GM12891 (cell line): ENCODE data around the gene TRIM16.
"Not testable (repeated sequence)": the region's sequence is repeated elsewhere in the genome, so short reads cannot be mapped to it uniquely, and the experiment has no call there.

Source experiments
- POLR2A ChIP-seq: IDR thresholded peaks from 2 replicates; pipeline ENCODE4 v1.6.1; 2011; ENCODE audit warnings: low read depth, low read length, control low read depth
- POLR2AphosphoS5 ChIP-seq: IDR thresholded peaks from 2 replicates; pipeline ENCODE4 v1.6.1; 2011; ENCODE audit warnings: low read depth, low read length, control low read depth
- POU2F2 ChIP-seq: IDR thresholded peaks from 2 replicates; pipeline ENCODE4 v1.6.1; 2011; ENCODE audit warnings: low read depth, mild to moderate bottlenecking, control low read depth, low read length, moderate library complexity
- TAF1 ChIP-seq: IDR thresholded peaks from 2 replicates; pipeline ENCODE4 v1.6.1; 2011; ENCODE audit warnings: low read depth, low read length, control low read depth

- not testable (repeated sequence) for TF ChIP-seq TAF1, POLR2A, POU2F2, POLR2AphosphoS5
Observed at GRCh38 chr17:15674640-15675039, 9.5 kb downstream of the TRIM16 start.
